GM12864 (cell line): ENCODE measurements around the gene P2RY6.

Experiments used
- DNase-seq: peaks from one replicate; pipeline ENCODE4 v3.0.0-alpha.2; 2011; ENCODE audit warnings: low read depth
- H3K4me3 ChIP-seq: 2 replicates; pipeline ENCODE4 v1.5.1; 2011; ENCODE audit warnings: mild to moderate bottlenecking, low read depth, low read length, control low read depth
- CTCF ChIP-seq: IDR thresholded peaks from 2 replicates; pipeline ENCODE4 v1.5.1; 2011; ENCODE audit warnings: low read depth, mild to moderate bottlenecking, moderate library complexity, low read length, control low read depth, inconsistent platforms; ENCODE audit errors: missing control alignments

Gene P2RY6

DNA sequence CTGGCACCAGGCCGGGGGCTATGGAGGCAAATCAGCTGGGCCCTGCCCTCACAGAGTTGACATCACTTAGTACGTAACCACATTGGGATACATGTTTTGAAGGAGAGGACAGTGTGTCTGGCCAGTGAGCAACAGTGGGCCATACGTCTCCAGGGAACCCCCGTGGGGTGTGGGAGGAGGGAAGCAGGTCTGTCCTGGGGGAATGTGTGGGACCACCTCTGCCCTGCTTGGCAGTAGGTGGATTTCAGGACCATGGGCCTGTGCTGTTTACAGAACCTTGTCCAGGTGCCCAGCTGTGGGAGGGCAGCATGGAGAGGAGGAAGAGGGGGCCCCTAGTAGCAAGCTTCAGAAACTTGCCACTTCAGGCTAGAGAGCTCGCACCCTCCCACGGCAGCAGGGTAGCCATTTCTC, 33.0 kb upstream of the P2RY6 start:
- DNase-seq, result no peak
- TF ChIP-seq CTCF, result no peak
- no peak overlapping the region for H3K4me3 ChIP-seq

GRCh38 chr11:73239571-73240189, 32.5 kb upstream of the P2RY6 start:
- no peak for TF ChIP-seq CTCF
- no peak overlapping the region for H3K4me3 ChIP-seq
- no peak for DNase-seq

- no peak for TF ChIP-seq CTCF
- DNase-seq, result no peak
- H3K4me3 ChIP-seq, result no peak overlapping the region
These were observed 31.9 kb upstream of the P2RY6 start for GRCh38 chr11:73240190-73240781.

DNA sequence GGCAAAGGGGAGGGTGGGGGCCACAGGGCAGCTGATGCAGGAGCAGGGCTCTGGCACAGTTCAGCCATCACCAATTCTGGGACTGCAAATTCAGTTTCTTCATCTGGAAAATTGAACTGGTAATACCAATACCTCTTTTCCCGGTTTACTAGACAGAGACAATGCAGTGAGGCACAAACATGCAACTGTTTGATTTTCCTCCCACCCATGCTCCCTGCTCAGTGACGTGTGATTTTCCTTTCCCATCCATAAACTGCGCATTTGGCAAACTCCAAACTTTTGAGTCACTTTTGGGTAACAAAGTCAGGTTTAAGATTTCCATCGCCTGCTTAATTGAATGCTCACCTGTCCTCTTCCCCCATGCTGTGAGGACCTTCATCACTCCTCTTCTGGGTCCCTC, 30.8 kb upstream of the P2RY6 start:
- H3K4me3 ChIP-seq, result no peak overlapping the region
- DNase-seq, result no peak
- no peak for TF ChIP-seq CTCF

DNA sequence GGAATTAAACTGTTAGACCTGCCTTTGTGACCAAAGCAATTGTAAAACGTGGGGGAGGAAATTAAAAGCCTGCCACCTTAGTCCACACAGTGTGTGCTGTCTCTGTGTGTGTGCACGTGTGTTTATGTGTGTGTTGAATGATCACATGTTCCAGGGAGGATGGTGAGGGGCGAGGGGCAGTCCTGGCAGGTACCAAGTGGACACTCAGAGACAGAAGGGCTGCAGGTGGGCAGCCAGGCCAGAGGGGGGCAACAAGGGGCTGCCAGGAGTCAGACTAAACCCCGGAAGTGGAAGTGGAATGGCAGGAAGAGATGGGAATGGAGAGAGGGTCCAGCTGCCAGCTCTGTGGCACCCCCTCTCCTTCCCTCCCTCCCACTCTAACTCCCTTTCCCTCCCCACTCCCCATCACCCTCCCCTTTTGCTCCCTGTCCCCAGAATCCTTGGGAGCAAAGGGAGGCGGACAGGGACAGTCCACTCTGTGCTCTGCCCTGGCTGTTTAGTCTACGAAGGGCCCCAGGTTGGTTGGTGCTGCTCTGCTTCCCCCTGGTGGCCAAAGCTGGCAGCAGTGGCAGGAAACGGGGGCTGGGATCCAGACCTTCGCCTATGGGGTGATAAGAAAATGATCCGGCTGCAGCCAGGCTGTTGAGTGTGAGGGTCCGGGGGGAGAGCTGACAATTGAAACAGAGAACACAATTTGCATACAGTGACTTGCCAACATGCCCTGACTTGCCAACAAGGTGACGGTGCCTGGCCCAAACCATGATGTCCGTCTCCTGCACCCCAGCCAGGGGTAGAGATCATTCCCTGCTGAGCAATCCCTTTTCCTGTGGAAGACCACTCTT, 29.7 kb upstream of the P2RY6 start:
- TF ChIP-seq CTCF, result peak; percentile 90
- DNase-seq, result no peak
- no peak overlapping the region for H3K4me3 ChIP-seq

GRCh38 chr11:73243093-73243485, 29.0 kb upstream of the P2RY6 start:
- no peak overlapping the region for H3K4me3 ChIP-seq
- TF ChIP-seq CTCF, result no peak

More at GRCh38 chr11:73243093-73243485, 29.0 kb upstream of the P2RY6 start:
- no peak for DNase-seq
